Kidney (tissue), 14 donors: Measurements from ENCODE around the gene MRPL46. TPM values are rescaled to one million over a fixed set of nuclear protein-coding genes. Genes with fewer than 3 reads are reported as not detected.

Experiments used
- DNase-seq, 5 donors: peaks; one replicate each; pipeline ENCODE4 v3.0.0-alpha.2; 2013 to 2020
- FAIRE-seq: peaks from 2 replicates; lab custom pipeline; 2012; peaks lifted over from hg19 to GRCh38; lab: Jason Lieb, UNC
- H3K27ac ChIP-seq, 2 donors: one replicate each; pipeline ENCODE4 v1.7.0; 2013; ENCODE audit warnings: low read depth in 2 of 2, low read length in 2 of 2, inconsistent platforms in 1 of 2
- H3K27me3 ChIP-seq: one replicate; pipeline ENCODE4 v1.7.1; 2013; ENCODE audit warnings: low read length, inconsistent platforms; ENCODE audit not compliant: control insufficient read depth, insufficient read depth
- H3K36me3 ChIP-seq, 3 donors: one replicate each; pipeline versions ENCODE4 v1.7.0 to v1.7.1; 2013; ENCODE audit warnings: low read length in 3 of 3, control low read depth in 1 of 3, inconsistent platforms in 1 of 3; ENCODE audit not compliant: insufficient read depth in 3 of 3, control insufficient read depth in 2 of 3
- H3K4me1 ChIP-seq, 3 donors: one replicate each; pipeline versions ENCODE4 v1.7.0 to v1.7.1; 2013; ENCODE audit warnings: low read length in 3 of 3, inconsistent platforms in 1 of 3, low read depth in 1 of 3; ENCODE audit not compliant: control insufficient read depth in 2 of 3, insufficient read depth in 2 of 3
- H3K4me3 ChIP-seq, 3 donors: one replicate each; pipeline versions ENCODE4 v1.7.0 to v1.8.1; 2013; ENCODE audit warnings: low read length in 3 of 3, control low read depth in 1 of 3, inconsistent platforms in 1 of 3
- H3K9ac ChIP-seq, 3 donors: one replicate each; pipeline versions ENCODE4 v1.7.0 to v1.7.1; 2013; ENCODE audit warnings: low read length in 3 of 3, control low read depth in 1 of 3, inconsistent platforms in 1 of 3
- H3K9me3 ChIP-seq, 3 donors: one replicate each; pipeline versions ENCODE4 v1.7.0 to v1.7.1; 2013; ENCODE audit warnings: low read length in 3 of 3, control low read depth in 1 of 3, inconsistent platforms in 1 of 3; ENCODE audit not compliant: control insufficient read depth in 2 of 3, insufficient read depth in 1 of 3
- CTCF ChIP-seq: IDR thresholded peaks from 3 replicates; pipeline ENCODE4 v1.5.1; 2012; ENCODE audit warnings: mild to moderate bottlenecking, moderate library complexity, borderline replicate concordance; ENCODE audit not compliant: insufficient read depth; ENCODE audit errors: extremely low read depth
- intact Hi-C: fragments of 100-400 bp; cut with DNase I; formaldehyde crosslinking; loops from one replicate; pipeline ENCODE4 v1.11.1; 2022
- polyA plus RNA-seq: library from polyadenylated mRNA; stranded (reverse); fragments of 350-450 nt; fragmentation: Illumina TruSeq; extraction: RNeasy Lipid Tissue Mini Kit (QIAGEN cat#74804); gene quantifications from one replicate; pipeline ENCODE4 v1.2.3, GENCODE V29; 2014; ENCODE audit warnings: low read depth, low replicate concordance; ENCODE audit not compliant: insufficient read depth
- total RNA-seq: library from RNA; stranded (reverse); fragmentation: NEBNext Ultra II Directional; extraction: Animal tissue kit (Norgen Biotek cat#: 25700); gene quantifications from one replicate; pipeline ENCODE4 v1.2.1, GENCODE V29; 2021
- donor health status: control.
- donor health status: control.
- donor health status: control.
- donor health status: control.
- donor health status: control.
- donor health status: DM: yes; HTN: yes; CAD: no.
- donor health status: Normal renal cell carcinoma (clear cell type).

The MRPL46 gene
- total and polyA plus RNA-seq, 2 donors from 2014 or later, result 24.7 to 73.4 TPM

DNA sequence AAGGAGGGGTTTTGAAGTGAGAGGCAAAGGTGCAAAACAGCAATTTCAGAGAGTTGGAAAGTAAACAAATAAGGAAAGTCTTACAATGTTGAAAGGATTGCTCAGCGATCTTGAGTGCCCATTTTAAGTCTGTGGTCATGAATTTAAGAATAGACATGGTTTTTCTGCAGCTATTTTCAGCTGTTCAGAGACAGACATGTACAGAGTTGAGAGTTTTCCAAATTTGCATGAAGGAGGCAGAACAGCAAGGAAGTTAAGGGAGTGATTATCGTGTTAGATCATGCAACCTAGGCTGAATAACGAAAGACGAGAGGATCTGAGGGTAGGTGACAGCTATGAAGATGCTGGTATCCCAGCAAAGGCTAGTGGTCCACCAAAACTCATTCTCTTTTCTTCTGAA is 42.1 kb upstream of the MRPL46 start:
- H3K4me3 ChIP-seq, result no peak overlapping the region
- DNase-seq (no peak), FAIRE-seq (no peak)
- TF ChIP-seq CTCF, result no peak
- H3K9me3 ChIP-seq, result no peaks in the 10 kb centered on the region
- intact Hi-C loops, result no loop called here
- no peak overlapping the region for H3K9ac ChIP-seq
- H3K36me3 ChIP-seq, result peaks cover 13 to 20% (median 17%) of the 10 kb centered on the region in 3 donors
- H3K27ac ChIP-seq, result no peak overlapping the region
- no peaks in the 10 kb centered on the region for H3K4me1 ChIP-seq
- no peaks in the 10 kb centered on the region for H3K27me3 ChIP-seq

- H3K9ac ChIP-seq, result no peak overlapping the region
- FAIRE-seq (no peak), DNase-seq (no peak)
- no peak for TF ChIP-seq CTCF
- no peaks in the 10 kb centered on the region for H3K9me3 ChIP-seq
- H3K27ac ChIP-seq, result no peak overlapping the region
- H3K27me3 ChIP-seq, result no peaks in the 10 kb centered on the region
- no peak overlapping the region for H3K4me3 ChIP-seq
- H3K4me1 ChIP-seq, result no peaks in the 10 kb centered on the region
- peaks cover 4 to 14% (median 12%) of the 10 kb centered on the region in 3 donors for H3K36me3 ChIP-seq
- intact Hi-C loops, result no loop called here
Observed at GRCh38 chr15:88506628-88507027, 39.4 kb upstream of the MRPL46 start.

DNA sequence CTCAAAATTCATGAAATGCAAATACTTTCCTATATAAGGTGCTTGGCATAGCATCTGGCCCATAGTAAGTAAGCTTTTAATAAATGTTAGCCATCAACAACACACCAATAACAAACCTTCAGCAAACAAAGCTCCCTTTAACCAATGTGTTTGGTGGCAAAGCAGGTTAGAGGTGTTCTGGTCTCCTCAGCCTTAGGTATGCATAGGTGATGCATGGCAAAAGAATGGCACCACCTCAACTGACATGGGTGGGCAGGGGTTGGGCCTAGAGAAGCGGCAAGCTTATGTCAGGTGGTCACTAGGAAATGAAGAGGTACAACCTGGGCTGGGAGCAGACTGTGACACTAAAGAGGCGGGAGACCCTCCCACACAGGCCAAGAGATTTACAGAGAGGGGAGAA is 38.5 kb upstream of the MRPL46 start:
- peaks cover 4 to 10% (median 9%) of the 10 kb centered on the region in 3 donors for H3K36me3 ChIP-seq
- no peak overlapping the region for H3K27ac ChIP-seq
- no peak for TF ChIP-seq CTCF
- H3K4me1 ChIP-seq, result no peaks in the 10 kb centered on the region
- no peaks in the 10 kb centered on the region for H3K27me3 ChIP-seq
- intact Hi-C loops, result no loop called here
- H3K9ac ChIP-seq, result no peak overlapping the region
- FAIRE-seq, result no peak
- H3K9me3 ChIP-seq, result no peaks in the 10 kb centered on the region
- no peak for DNase-seq
- H3K4me3 ChIP-seq, result no peak overlapping the region

DNA sequence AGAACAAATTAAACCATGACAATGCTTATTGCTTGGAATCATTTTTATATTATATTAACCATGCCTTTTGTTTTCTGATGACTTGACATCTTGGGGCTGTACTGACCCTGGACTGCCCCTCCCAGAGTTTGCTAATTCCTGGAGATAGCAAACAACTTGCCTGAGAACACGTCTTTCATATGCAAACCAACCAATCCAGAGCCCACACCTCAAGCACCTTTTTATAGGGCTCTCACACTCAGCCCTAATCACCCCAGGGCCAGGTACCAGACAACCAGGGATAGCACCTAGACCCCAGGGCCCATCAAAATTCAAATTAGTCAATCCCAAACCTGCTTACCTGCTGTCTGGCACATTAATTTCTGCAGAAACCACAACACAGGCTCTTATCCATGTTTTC is 37.3 kb upstream of the MRPL46 start:
- Histone ChIP-seq H3K9me3 (no peaks in the 10 kb centered on the region), H3K27ac (no peak overlapping the region), H3K4me3 (no peak overlapping the region), H3K4me1 (no peaks in the 10 kb centered on the region), H3K9ac (no peak overlapping the region), H3K27me3 (no peaks in the 10 kb centered on the region), H3K36me3 (peaks cover 2 to 4% (median 3%) of the 10 kb centered on the region in 3 donors)
- FAIRE-seq, result no peak
- no peak for DNase-seq
- TF ChIP-seq CTCF, result no peak
- intact Hi-C loops, result no loop called here
